Activated CD4-positive, alpha-beta memory T cell treated with anti-CD3 and anti-CD28 coated beads for 36 hours (primary cell): ENCODE data around the gene JUND. TPM values are rescaled to one million over a fixed set of nuclear protein-coding genes. Genes with fewer than 3 reads are reported as not detected.

Source experiments
- CTCF ChIA-PET: fragments of 350-600 bp; sonication (Branson Sonifier 250); formaldehyde crosslinking; loops from one replicate; lab custom pipeline; 2021; ENCODE audit warnings: antibody characterized with exemption, inconsistent platforms; lab: Charles Lee
- POLR2A ChIA-PET: fragments of 350-600 bp; sonication (Branson Sonifier 250); formaldehyde crosslinking; loops from one replicate; lab custom pipeline; 2021; ENCODE audit warnings: antibody characterized with exemption; lab: Charles Lee
- DNase-seq: peaks from one replicate; pipeline ENCODE4 v3.0.0-alpha.2; 2020
- H3K27ac Mint-ChIP-seq: one replicate; pipeline ENCODE4 v1.8.0; 2021; ENCODE audit warnings: mixed read lengths
- H3K27me3 Mint-ChIP-seq: one replicate; pipeline ENCODE4 v1.8.0; 2021; ENCODE audit warnings: mixed read lengths
- H3K36me3 Mint-ChIP-seq: one replicate; pipeline ENCODE4 v1.8.0; 2021; ENCODE audit warnings: mixed read lengths
- H3K4me1 Mint-ChIP-seq: one replicate; pipeline ENCODE4 v1.8.0; 2021; ENCODE audit warnings: low read depth, mixed read lengths
- H3K4me3 Mint-ChIP-seq: one replicate; pipeline ENCODE4 v1.8.0; 2021; ENCODE audit warnings: mild to moderate bottlenecking, mixed read lengths
- H3K9me3 Mint-ChIP-seq: one replicate; pipeline ENCODE4 v1.8.0; 2021; ENCODE audit warnings: mixed read lengths
- intact Hi-C: fragments of 100-400 bp; cut with micrococcal nuclease; formaldehyde crosslinking; loops from one replicate; pipeline ENCODE4 v1.15.1; 2023
- total RNA-seq, 2 experiments: library from RNA; stranded (reverse); gene quantifications; one replicate each; pipeline ENCODE4 v1.2.3, GENCODE V29; 2021

The JUND gene
- total RNA-seq, 2 experiments from 2014 or later, result 232 to 236 TPM

- H3K36me3 Mint-ChIP-seq, result peaks cover 46% of the 10 kb centered on the region
- peak overlapping the region; percentile 51 for H3K27ac Mint-ChIP-seq
- no peaks in the 10 kb centered on the region for H3K9me3 Mint-ChIP-seq
- DNase-seq, result no peak
- intact Hi-C loops, result no loop called here
- ChIA-PET POLR2A (interaction anchor here (1.0 to 2.7 kb wide), 2 partner anchors 9 to 29 kb away, joined by 3 to 25 read pairs; partner anchors contain the start of gene JUND), CTCF (interaction anchor here (1.2 to 1.6 kb wide), 2 partner anchors 29 to 30 kb away, joined by 4 to 5 read pairs; no protein-coding TSS in a partner anchor)
- peaks cover 28% of the 10 kb centered on the region for H3K4me1 Mint-ChIP-seq
- no peaks in the 10 kb centered on the region for H3K27me3 Mint-ChIP-seq
- H3K4me3 Mint-ChIP-seq, result no peak overlapping the region
Observed at GRCh38 chr19:18308948-18309325, 27.5 kb upstream of the JUND start.

GRCh38 chr19:18308051-18308947 is 26.9 kb upstream of the JUND start:
- Mint-ChIP-seq H3K27me3 (no peaks in the 10 kb centered on the region), H3K9me3 (no peaks in the 10 kb centered on the region), H3K36me3 (peaks cover 43% of the 10 kb centered on the region), H3K4me1 (peaks cover 32% of the 10 kb centered on the region), H3K4me3 (no peak overlapping the region), H3K27ac (peak overlapping the region; percentile 99)
- ChIA-PET CTCF (interaction anchor here (1.0 to 2.2 kb wide), 4 partner anchors 9 to 30 kb away, joined by 3 to 8 read pairs (median 4); partner anchors contain the start of gene LSM4), POLR2A (interaction anchor here (1.0 to 2.7 kb wide), 2 partner anchors 10 to 28 kb away, joined by 3 to 25 read pairs; partner anchors contain the start of gene JUND)
- intact Hi-C loops, result no loop called here
- DNase-seq, result no peak

- POLR2A ChIA-PET, result interaction anchor here (1.3 to 2.7 kb wide), 3 partner anchors 14 to 27 kb away, joined by 4 to 25 read pairs (median 6); partner anchors contain the start of gene JUND
Observed at GRCh38 chr19:18307271-18307681, 25.9 kb upstream of the JUND start.

GRCh38 chr19:18306888-18307260 is 25.5 kb upstream of the JUND start:
- Mint-ChIP-seq H3K4me1 (peaks cover 36% of the 10 kb centered on the region), H3K4me3 (peak overlapping the region; percentile 96), H3K27ac (peak overlapping the region; percentile 99), H3K36me3 (peaks cover 38% of the 10 kb centered on the region), H3K9me3 (no peaks in the 10 kb centered on the region), H3K27me3 (no peaks in the 10 kb centered on the region)
- no peak for DNase-seq
- ChIA-PET CTCF (interaction anchor here (0.6 to 2.2 kb wide), 4 partner anchors 15 to 28 kb away, joined by 4 to 26 read pairs (median 6); partner anchors contain the start of gene LSM4), POLR2A (interaction anchor here (1.3 to 2.7 kb wide), 3 partner anchors 14 to 27 kb away, joined by 4 to 25 read pairs (median 6); partner anchors contain the start of gene JUND)
- intact Hi-C loops, result no loop called here

More at GRCh38 chr19:18307271-18307681, 25.9 kb upstream of the JUND start:
- intact Hi-C loops, result no loop called here
- Mint-ChIP-seq H3K27me3 (no peaks in the 10 kb centered on the region), H3K36me3 (peaks cover 38% of the 10 kb centered on the region), H3K9me3 (no peaks in the 10 kb centered on the region), H3K27ac (peak overlapping the region; percentile 99), H3K4me1 (peaks cover 33% of the 10 kb centered on the region), H3K4me3 (peak overlapping the region; percentile 96)
- DNase-seq, result peak; percentile 68
- CTCF ChIA-PET, result interaction anchor here (0.8 to 2.2 kb wide), 3 partner anchors 14 to 29 kb away, joined by 5 to 26 read pairs (median 8); partner anchors contain the start of gene LSM4

- DNase-seq, result peak; percentile 57
- Mint-ChIP-seq H3K27ac (peak overlapping the region; percentile 99), H3K27me3 (no peaks in the 10 kb centered on the region), H3K36me3 (peaks cover 38% of the 10 kb centered on the region), H3K4me3 (peak overlapping the region; percentile 96), H3K9me3 (no peaks in the 10 kb centered on the region), H3K4me1 (peaks cover 41% of the 10 kb centered on the region)
- ChIA-PET POLR2A (interaction anchor here (1.3 to 8.2 kb wide), 6 partner anchors 14 to 26 kb away, joined by 4 to 301 read pairs (median 30); partner anchors contain the start of genes JUND and LSM4), CTCF (interaction anchor here (0.6 to 5.6 kb wide), 6 partner anchors 15 to 28 kb away, joined by 4 to 197 read pairs (median 17); partner anchors contain the start of genes JUND and LSM4)
- intact Hi-C loops, result no loop called here
Observed at GRCh38 chr19:18306209-18306887, 24.9 kb upstream of the JUND start.

- intact Hi-C loops, result loop anchor here (1.0 kb wide), 4 partner anchors 10 to 19 kb away; partner anchors contain the start of gene LSM4
- peaks cover 32% of the 10 kb centered on the region for H3K36me3 Mint-ChIP-seq
- peak overlapping the region; percentile 99 for H3K27ac Mint-ChIP-seq
- no peaks in the 10 kb centered on the region for H3K27me3 Mint-ChIP-seq
- peak; percentile 92 for DNase-seq
- ChIA-PET CTCF (interaction anchor here (0.6 to 5.6 kb wide), 15 partner anchors 14 to 117 kb away, joined by 3 to 197 read pairs (median 4); partner anchors contain the start of genes IQCN, JUND and LSM4), POLR2A (interaction anchor here (0.9 to 8.2 kb wide), 9 partner anchors 10 to 111 kb away, joined by 3 to 301 read pairs (median 8); partner anchors contain the start of genes JUND and LSM4)
- H3K9me3 Mint-ChIP-seq, result no peaks in the 10 kb centered on the region
- H3K4me3 Mint-ChIP-seq, result peak overlapping the region; percentile 96
- peaks cover 41% of the 10 kb centered on the region for H3K4me1 Mint-ChIP-seq
Observed at GRCh38 chr19:18304458-18305310, 23.3 kb upstream of the JUND start.

- peaks cover 45% of the 10 kb centered on the region for H3K4me1 Mint-ChIP-seq
- CTCF ChIA-PET, result interaction anchor here (1.0 to 5.6 kb wide), 9 partner anchors 13 to 118 kb away, joined by 3 to 197 read pairs (median 9); partner anchors contain the start of genes JUND and LSM4
- DNase-seq, result no peak
- peak overlapping the region; percentile 99 for H3K27ac Mint-ChIP-seq
- intact Hi-C loops, result loop anchor here (1.0 kb wide), 4 partner anchors 10 to 19 kb away; partner anchors contain the start of gene LSM4
- POLR2A ChIA-PET, result interaction anchor here (1.1 to 8.2 kb wide), 8 partner anchors 9 to 112 kb away, joined by 3 to 301 read pairs (median 20); partner anchors contain the start of genes JUND and LSM4
- peak overlapping the region; percentile 96 for H3K4me3 Mint-ChIP-seq
- no peaks in the 10 kb centered on the region for H3K9me3 Mint-ChIP-seq
- H3K36me3 Mint-ChIP-seq, result peaks cover 32% of the 10 kb centered on the region
- H3K27me3 Mint-ChIP-seq, result no peaks in the 10 kb centered on the region
Observed at GRCh38 chr19:18304208-18304457, 22.7 kb upstream of the JUND start.

GRCh38 chr19:18301718-18302111 is 20.3 kb upstream of the JUND start:
- Mint-ChIP-seq H3K36me3 (peaks cover 20% of the 10 kb centered on the region), H3K9me3 (no peaks in the 10 kb centered on the region), H3K27ac (peak overlapping the region; percentile 70), H3K4me1 (peaks cover 52% of the 10 kb centered on the region), H3K4me3 (peak overlapping the region; percentile 48), H3K27me3 (no peaks in the 10 kb centered on the region)
- intact Hi-C loops, result no loop called here
- ChIA-PET POLR2A (interaction anchor here (5.3 to 8.2 kb wide), 2 partner anchors 11 to 21 kb away, joined by 97 to 301 read pairs; partner anchors contain the start of gene JUND), CTCF (interaction anchor here (0.7 to 5.6 kb wide), 5 partner anchors 11 to 47 kb away, joined by 3 to 197 read pairs (median 6); partner anchors contain the start of genes JUND and LSM4)
- no peak for DNase-seq

GRCh38 chr19:18300930-18301717 is 19.7 kb upstream of the JUND start:
- H3K27me3 Mint-ChIP-seq, result no peaks in the 10 kb centered on the region
- H3K4me1 Mint-ChIP-seq, result peaks cover 51% of the 10 kb centered on the region
- DNase-seq, result no peak
- H3K4me3 Mint-ChIP-seq, result no peak overlapping the region
- ChIA-PET POLR2A (interaction anchor here (5.3 to 8.2 kb wide), 2 partner anchors 10 to 21 kb away, joined by 97 to 301 read pairs; partner anchors contain the start of gene JUND), CTCF (interaction anchor here (0.6 to 5.6 kb wide), 5 partner anchors 10 to 28 kb away, joined by 4 to 197 read pairs (median 17); partner anchors contain the start of genes JUND and LSM4)
- H3K36me3 Mint-ChIP-seq, result peaks cover 19% of the 10 kb centered on the region
- H3K27ac Mint-ChIP-seq, result peak overlapping the region; percentile 70
- no peaks in the 10 kb centered on the region for H3K9me3 Mint-ChIP-seq
- intact Hi-C loops, result no loop called here
